GM10847 (cell line): ENCODE results near the gene REELD1.

Experiments used
- POLR2A ChIP-seq: IDR thresholded peaks from 2 replicates; pipeline ENCODE4 v1.6.1; 2011; ENCODE audit not compliant: insufficient read length; ENCODE audit errors: extremely low read depth

REELD1 gene

DNA sequence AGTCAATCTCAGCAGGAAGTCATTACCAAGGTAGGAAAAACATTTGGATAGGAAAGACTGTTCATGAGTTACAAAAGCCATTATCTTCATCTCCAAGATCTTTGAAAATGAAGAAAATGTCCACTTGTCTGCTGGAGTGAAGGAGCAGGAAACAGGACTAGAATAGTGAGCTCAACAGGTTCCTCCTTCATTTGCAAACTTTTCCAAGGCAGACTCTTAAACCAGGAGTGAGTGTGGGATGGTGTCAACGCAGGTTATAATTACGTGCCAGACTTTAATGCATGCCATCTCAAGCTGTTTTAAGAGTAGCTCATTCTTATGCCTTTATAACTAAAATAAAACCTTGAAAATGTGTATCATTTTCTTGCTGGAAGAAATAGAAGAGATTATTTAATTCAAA lies 3.4 kb upstream of the REELD1 start:
- no peak for TF ChIP-seq POLR2A

DNA sequence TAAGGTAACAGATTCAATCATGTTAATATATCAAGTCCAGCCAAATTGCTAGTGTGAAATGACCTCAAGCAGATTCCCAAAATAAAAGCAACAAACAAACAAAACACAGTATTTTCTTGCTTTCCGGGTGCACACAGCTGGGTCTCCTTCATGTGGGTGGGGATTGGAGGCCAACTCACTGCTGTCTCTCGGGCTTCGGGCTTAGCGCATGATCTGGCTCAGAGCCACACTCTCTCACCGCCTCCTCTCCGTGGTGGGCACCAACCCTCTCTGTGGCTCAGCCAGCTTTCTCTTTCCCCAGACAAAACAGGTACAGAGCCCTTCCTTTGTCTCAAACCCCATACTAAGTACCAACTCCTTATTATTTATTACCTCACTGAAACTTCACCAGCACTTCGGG lies 2.9 kb upstream of the REELD1 start:
- no peak for TF ChIP-seq POLR2A

DNA sequence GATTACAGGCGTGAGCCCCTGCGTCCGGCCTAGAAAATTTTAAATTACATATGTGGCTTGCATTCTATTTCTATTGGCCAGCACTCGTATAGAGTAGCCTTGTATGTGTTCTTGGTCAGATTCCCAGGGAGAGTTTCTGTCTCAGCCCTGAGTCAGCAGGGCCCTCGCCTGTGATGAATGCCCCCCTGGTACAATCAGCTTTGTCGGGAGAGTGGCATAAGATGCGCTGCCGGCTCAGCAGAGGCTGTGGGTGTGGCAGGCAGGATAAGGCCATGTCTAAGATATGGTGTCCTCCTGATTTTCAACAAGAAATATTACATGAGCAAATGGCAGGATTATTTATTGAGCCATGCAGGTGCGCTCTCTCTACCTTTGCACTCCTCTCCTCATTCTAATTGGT lies 1.6 kb upstream of the REELD1 start:
- TF ChIP-seq POLR2A: no peak

DNA sequence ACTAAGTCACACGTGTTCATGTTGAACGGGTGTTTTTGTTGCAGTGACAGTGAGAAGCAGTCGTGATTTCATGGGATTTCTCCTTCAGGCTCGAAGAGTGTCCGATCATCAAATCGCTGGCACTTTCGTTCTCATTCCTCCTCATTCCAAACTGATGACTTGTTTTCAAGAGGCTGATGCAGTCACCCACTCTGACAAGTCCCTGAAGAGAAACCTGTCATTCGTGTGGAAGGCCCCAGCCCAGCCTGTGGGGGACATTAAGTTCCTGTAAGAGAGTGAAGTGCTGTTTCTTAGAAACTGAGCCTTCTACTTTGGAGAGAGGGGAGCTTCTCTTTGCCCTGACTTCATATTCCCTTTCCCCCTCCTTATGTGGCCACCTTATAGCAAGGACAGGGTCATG lies 8.0 kb downstream of the REELD1 start:
- TF ChIP-seq POLR2A: no peak

DNA sequence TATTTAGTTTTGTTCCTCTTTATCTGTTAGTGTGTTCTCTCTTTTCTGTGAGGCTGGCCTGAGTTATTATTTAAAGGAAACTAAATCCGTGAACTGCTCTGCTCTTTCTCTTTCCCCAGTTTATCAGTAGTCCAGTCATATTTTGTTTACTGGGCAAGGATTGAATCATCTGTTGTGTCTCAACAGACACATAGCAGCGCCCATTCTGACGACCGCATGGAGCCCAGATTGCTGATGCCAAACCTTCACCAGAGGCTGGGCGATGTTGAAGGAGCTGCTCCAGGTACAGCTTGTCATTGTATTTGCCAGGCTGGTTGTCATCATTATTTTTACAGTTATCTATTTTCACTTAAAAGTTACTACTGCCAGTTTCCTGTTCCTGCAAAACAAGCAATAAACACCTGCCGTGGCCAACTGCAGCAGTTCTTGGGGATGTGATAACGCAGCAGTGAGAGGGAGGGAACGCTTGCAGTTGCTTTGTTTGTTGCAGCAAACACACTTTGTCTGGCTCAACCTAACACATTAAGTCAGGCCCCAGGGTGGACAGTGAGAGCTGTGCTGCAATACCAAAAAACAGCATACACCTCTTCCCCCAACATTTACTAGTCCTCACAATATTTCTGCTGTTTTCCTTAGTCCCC lies 10.1 kb downstream of the REELD1 start:
- no peak for TF ChIP-seq POLR2A

DNA sequence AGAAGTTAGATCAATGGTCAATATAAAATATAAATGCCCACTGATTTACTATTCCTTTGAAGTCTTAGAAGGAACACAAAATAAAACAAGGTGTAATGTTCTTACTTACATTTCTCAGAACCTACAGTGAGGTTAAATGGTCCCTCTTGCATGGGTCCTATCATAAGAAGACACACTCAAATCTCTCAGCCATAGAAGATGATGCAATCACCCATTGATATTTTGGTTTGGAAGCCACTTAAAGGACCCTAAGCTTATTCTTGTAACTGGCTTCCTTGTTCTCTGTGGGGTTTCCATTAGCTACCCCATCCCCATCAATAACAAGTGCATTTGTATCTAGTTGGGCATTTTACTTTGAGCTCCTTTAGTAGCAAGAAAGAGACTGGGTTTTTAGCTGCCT lies 15.1 kb downstream of the REELD1 start:
- TF ChIP-seq POLR2A: no peak

DNA sequence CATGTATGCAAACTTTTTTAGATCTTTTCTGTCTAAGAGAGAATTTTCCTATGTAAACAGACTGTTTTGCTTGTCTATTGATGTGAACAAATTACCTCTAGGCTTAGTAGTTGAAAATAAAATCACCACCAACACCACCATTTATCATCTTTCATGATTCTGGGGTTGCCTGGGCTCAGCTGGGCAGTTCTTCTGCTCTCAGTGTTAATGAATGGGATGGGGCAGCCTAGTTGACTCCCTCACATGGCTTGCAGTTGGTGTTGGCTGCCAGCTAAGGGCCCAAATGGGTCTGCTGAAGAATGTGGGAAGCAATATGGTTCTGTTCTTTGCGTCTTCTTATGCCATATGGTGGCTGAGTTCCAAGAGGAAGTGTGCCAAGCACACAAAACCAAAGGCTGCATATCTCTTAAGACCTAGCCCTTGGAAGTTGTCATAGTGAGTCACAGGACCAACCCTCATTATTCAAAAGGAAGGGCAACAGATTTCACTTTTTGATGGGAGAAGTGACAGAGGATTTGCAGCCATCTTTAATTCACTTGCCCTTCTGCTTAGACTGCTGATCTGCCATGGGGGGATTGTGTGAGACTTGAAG lies 17.9 kb downstream of the REELD1 start:
- TF ChIP-seq POLR2A: no peak

DNA sequence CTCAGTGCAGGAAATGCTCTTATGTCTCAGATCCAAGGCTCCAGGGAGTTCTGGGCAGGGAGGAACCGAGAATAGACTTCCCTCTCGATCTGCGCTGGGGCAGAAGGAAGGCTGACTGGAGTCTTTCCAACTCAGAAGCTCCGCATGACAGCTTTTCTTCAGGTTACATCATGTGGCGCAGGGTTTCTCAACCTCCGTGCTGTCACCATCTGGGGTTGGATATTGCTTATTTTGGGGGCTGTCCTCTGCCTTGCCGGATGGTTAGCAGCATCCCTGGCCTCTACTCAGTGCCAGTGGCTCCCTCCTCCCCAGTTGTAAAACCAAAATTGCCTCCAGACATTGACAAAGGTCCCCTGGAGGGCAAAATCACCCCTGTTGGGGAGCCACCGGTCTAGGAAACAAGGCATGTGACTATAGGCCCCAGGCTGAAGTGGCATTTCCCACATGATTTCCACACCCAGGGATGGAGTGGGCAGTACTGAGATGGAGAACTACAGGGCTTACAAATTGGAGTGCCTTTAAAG lies 21.4 kb downstream of the REELD1 start:
- no peak for TF ChIP-seq POLR2A

DNA sequence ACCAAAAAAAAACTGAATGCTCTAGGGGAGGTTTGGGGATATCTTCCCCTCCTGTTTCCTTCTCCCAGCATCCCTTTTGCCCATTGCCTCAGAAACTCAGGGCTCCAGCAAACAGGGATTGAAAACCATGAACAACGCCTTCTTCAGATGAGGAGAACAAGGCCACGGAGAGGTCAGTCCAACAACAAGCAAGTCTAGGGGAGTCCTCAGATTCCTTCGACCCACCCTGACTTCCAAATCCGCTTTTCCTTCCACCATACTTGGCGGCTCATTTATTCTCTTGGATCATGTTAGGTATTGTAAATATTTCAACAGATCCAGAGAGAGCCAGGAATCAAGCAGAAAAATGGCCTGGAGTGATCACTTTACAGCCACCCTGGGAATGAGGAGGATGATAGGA lies 21.9 kb downstream of the REELD1 start:
- no peak for TF ChIP-seq POLR2A

DNA sequence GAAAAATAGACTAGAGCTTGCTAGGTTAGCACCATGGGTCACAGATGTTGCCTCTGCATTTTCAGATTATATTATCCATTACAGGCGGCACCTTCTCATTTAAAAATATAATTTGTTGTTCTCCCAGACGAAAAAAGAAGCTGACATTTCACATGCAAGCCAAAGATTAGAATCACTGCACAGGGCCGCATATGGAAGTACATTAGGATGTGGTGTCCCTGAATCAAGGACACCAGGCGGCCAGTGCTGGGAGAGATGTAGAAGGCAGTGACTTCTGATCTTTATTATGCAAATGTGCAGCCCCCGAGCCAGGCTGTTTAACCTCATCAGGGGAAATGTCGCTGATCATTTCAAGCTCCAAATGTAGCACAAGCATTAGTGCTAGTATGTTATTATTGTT lies 22.8 kb downstream of the REELD1 start:
- TF ChIP-seq POLR2A: no peak

DNA sequence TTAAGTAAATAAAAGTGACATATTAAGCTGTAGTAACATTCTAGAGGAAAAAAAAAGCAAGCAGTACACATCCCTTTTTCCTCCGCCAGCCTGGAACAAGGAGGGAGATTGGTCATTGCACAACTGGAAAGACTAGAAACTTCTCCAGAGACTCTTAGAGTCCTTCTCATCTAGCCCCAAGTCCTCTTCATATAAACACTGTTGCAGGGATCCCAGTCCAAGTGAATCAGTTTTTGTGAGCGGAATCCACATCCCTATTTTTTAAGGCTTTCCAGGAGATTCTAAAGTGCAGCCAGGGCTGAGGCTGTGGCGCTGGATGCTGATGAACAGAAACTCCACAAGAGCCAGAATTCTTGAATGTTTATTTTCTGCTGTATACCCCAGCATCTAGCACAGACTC lies 23.8 kb downstream of the REELD1 start:
- no peak for TF ChIP-seq POLR2A

DNA sequence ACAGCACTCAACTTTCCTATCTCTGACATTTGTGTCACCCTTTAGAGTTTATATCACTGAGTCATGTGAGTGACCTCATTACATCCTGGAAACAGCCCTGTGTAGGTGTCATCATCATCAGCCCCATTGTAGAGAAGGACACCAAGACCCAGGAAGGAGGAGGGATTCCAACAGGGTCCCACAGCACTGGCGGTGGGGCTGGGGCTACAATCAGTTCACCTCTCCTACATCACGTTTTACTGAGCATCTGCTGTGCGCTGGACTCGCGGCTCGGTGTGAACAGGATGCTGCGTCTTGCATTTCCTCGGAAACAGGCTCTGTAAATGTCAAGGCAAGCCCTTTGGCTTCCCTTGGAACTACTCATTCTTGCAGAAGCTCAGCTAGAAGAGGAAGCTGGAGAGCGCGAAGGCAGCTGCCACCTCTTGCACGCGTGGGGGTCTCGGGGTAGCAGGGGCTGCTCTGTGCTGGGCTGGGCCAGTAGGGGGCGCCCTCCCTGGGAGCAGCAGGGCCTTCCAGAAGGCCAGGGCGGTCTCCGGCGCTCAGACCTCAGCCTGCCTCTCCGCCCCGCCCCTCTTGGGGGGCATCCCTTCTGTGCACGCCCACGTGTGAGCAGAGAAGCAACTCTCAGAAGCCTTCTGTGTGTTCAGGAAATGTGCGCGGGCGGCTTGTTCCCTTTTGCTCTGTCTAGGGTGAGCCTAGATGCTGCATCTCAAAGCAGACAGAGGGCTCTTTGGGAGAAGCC lies 29.0 kb downstream of the REELD1 start:
- no peak for TF ChIP-seq POLR2A

DNA sequence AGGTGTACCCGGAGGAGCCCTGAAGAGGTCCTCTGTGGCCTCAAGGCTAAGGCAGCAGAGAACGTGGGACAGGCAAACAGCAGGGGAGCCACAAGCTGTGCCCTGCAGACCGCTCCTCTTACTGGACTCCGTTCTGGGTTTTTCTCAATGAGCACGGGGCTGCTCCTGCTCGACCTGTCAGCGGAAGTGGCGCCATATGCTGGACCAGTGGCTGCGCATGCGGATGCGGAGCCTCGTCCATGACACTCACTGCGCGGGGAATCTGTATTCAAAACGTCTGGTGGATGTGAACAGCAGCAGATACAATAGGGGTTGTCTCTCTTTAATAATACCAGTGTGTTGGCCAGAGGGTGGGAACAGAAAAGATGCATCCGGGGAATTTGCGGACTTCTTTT lies 29.5 kb downstream of the REELD1 start:
- TF ChIP-seq POLR2A: no peak

DNA sequence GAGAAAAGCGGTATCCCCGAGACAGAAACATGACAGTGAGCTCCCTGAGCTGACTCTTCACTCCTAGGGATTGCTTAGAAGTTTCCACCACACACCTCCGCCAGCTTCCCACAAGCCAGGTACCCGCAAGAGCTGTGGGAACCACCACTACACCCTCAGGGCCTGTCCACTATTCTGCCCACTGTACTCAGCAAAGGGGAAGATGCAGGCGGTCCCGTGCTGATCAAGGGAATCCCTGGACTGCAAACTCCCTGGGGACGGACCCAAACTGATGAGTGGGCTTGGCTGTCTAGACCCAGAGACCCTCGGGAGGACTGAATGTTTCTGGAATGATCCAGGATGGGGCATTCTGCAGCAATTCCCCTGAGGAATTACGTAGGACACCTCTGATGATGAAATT lies 30.2 kb downstream of the REELD1 start:
- TF ChIP-seq POLR2A: no peak

DNA sequence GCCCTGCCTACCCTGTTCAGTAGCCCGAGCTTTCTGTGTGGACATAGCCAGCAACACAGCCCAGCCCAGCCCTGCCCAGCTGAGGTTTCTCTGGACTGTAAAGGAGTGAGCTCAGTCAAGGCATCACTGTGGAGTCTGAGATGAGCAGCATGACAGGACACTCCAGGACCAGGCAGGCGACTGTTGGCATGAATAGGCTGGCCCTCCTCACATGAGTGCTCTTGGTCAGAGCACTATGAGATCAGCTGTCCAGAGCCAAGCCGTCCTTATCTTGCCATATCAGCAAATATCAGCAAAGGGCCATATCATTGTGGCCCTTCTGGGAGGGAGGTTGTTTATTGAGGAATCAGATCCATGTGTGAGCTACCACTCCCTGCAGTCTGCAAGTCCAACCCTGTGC lies 30.9 kb downstream of the REELD1 start:
- TF ChIP-seq POLR2A: no peak

DNA sequence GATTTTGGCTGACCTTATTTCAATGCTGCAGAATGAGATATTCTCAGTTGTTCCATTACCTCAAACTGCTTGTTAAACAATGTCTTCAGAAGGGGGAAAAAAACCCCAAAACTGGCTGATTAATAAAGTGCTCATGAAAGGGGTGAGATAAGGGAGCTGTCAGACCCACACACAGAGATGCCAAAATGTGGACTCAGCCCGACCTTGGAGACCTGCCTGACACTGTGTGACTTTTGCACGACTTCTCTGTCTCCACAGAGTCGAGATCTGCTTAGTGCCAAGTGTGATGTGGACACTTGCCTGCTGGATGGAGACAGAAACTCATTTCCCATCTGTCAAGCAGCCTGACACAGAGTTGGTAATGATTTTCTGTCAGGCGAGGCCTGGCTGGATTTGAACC lies 31.5 kb downstream of the REELD1 start:
- no peak for TF ChIP-seq POLR2A
